Bronchus fibroblast of lung (primary cell): Measurements from ENCODE around the gene STPG1. TPM values are rescaled to one million over a fixed set of nuclear protein-coding genes. Genes with fewer than 3 reads are reported as not detected.

Experiments used
- total RNA-seq: library from RNA; depleted of rRNA; stranded (reverse); fragments of >200 nt; gene quantifications from 2 replicates; pipeline ENCODE4 v1.2.3, GENCODE V29; 2015

STPG1 gene, protein sequence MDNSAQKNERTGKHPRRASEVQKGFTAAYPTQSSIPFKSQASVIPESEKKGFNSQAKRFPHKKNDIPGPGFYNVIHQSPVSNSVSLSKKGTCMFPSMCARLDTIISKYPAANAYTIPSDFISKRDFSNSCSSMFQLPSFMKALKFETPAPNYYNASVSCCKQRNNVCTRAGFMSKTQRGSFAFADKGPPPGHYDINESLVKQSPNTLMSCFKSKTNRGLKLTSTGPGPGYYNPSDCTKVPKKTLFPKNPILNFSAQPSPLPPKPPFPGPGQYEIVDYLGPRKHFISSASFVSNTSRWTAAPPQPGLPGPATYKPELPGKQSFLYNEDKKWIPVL
- 6.7 and 8.2 TPM in 2 replicates for total RNA-seq

DNA sequence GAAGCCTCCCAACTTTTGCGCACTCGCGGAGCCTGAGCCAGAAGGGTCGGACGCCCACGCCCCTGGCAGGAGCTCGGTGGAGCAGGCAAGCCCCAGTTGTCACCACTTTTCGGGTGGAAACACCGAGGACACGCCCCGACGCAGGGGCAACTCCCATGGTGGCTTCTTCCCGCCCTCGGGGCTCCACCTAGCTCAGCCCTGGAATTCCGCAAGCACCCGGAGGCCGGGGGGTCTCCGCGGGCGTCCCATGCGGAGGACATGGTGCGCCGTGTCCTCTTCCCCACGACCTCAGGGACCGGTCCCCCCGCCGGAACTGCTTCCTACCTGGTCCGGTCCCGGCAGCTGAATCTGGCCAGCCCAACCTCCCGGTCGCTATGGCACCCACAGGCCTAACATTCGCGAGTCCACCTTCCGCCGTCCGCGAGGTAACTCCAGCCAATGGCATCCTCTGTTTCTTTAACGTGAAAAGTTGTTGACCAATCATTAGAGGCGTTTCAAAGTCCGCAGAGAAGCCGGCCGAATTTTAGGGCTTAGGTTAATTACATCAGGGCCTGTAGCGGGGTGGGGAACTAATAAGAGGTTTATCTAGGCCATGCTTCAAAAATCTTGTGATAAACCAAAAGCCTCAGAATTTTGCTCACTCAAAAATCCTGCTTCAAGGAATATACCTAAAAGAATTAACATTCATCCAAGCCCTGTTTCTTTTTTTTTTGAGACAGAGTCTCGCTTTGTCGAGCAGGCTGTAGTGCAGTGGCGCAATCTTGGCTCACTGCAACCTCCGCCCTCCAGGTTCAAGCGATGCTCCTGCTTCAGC lies at the start of gene STPG1:
Gene STPG1, minus strand, starts transcription at position 433 of the 814 bp plus-strand sequence. CDS start 12,394 bp downstream, outside the sequence.

DNA sequence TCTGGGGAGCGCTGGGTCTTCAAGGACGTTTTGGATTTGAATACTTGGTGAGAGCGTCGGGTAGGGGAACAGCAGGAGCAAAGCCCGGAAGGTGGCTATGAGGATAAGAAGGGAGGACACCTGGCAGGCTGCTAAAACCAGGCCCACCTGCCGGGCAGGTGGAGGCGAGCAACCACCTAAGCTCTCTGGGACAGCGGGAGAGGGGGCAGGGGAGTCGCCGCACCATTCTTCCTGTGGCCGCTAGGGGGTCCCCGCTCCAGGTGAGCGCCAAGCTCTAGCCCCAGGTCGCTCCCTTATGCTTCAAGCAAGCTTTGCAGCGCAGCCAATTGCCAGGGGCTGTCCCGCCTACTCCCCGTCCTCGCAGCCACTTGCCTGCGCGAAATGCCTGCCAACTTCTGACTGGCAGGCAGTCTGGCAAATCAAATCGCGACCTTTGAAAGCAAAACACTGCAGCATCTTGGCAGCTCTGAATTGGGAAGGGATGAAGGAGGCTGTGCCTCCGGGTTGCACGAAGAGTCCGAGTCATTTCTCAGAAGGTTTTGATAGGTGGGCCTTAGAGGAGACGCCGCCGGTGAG lies 1.8 kb upstream of the STPG1 start, which contains the start of gene NIPAL3:
Gene NIPAL3, plus strand, starts transcription at position 469 of the 576 bp plus-strand sequence. CDS start 3,746 bp downstream, outside the sequence.

DNA sequence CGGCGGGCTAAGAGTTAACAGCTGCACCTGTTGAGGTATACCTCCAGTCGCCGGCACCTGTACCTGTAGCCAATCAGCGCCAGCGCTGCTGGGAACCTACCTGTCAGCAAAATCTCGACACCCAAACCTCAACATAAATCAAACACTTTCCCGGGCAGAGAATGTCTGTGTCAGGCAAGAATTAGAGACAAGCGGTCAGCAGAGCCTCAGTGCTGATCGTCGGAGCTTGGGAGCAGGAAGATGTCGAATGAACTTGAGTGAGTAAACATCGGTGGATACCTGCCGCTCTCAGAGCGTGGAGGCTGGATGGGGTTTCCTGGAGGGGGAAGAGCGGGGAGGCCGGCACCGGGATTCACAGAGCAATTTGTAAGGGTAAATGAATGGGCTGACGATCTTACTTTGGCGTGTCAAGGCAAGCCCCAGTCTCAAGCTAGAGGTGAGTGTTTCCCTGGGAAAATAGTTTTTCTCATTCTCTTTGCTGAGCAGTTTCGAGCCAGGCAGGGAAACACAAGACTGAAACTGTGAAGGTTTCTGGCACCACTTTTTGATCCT lies 94.2 kb downstream of the STPG1 start, which contains the start of gene GRHL3:
Gene GRHL3, plus strand, starts transcription at position 46 of the 552 bp plus-strand sequence. Its CDS starts 195 bp downstream, at position 241.

Other genes starting within 250 kb of the STPG1 start
- gene IFNLR1, start 226.5 kb downstream of the STPG1 start, total RNA-seq, result not detected in 2 replicates
- 0.17 TPM in 1 of 2 replicates, not detected in the other for gene GRHL3, start 94.4 kb downstream of the STPG1 start, total RNA-seq
- 38.9 and 39.7 TPM in 2 replicates for gene NIPAL3, start 2.0 kb upstream of the STPG1 start, total RNA-seq
- 4.2 and 4.9 TPM in 2 replicates for gene RCAN3, start 89.1 kb upstream of the STPG1 start, total RNA-seq
- not detected in 2 replicates for gene NCMAP, start 142.3 kb upstream of the STPG1 start, total RNA-seq
- gene SRRM1, start 229.5 kb upstream of the STPG1 start, total RNA-seq, result 40.4 and 50.1 TPM in 2 replicates